Measurements from ENCODE around the gene PAQR7.

PAQR7 gene

DNA sequence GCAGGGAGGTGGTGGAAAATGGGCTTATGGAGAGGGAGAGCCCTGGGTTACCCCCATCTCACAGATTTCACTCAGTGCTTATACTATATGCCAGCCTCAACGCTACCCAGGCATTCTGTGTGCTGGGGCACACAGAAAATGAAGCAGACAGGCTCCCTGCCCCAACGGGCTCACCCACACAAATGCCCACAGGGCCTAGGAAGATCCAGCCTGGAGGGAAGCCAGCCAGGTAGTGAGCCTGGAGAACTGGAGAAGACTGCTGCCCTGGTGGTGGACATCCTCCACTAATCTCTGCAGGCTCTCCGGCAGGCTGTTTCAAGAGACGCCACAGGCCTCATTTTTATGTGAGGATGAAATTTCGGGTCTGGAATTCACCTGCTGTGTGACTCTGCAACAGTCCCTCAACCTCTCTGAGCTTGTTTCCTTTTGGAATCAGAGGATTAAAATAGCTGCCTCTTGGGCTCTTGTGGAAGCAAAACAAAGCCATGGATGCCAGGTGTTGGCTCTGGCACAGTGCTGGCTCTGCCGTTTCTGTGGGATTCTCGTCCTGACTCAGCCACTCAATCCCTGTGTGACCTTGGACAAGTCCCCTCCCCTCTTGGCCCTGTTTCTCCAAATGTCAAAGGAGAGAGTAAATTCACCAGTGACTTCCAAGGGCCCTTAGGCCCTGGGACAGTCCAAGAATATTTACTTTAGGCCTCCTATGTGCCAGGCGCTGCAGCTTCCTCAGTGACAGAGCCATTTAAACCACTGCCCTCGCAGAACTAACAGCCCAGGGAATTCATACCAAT lies 3.6 kb downstream of the PAQR7 start:
- DNase-seq: no peak

DNA sequence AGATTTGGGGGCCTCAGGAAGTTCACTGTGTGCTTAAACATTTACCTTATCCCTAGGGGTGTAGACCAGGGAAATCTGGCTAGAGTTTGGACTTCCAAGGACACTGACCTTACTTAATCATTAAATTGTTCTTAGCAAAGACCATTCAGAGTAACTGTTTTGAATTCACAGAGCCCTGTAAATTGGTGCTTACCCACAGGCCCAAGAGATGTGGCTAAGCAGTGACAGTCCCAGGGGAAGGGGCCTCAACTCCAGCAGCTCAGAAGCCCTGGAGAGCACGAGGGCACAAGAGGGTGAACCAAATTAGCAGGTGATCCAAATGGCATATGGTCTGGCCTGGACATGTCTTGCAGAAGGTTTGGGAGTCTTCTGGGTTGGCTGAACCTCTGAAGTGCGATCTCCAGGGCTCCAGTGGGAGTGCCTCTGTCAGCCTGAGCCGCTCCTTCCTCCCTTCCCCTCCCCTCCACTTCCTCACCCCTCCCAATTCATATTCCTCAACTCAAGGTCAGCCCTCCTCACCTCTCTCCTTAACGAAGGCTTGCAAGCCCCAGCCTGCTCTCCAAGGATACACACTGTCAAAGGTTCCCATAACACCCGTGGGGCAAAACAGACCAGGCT lies 4.3 kb downstream of the PAQR7 start:
- no peak for DNase-seq

DNA sequence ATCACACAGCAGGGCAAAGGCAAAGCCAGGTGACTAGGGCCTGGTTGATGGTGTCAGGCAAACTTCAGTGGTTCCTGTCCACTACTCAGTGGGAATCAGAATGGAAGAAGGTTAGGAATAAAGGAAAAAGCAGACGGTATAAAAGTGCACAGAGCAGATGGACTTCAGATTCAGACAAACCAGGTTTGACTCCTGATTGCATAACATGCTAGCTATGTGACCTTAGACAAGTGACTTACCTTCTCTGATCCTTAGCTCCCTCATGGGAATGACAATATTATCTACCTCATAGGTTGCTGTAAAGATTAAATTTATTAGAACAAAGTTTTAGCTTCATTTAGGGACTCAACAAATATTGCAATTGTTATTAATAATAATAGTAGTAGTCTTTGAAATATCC lies 4.9 kb downstream of the PAQR7 start:
- DNase-seq: no peak

DNA sequence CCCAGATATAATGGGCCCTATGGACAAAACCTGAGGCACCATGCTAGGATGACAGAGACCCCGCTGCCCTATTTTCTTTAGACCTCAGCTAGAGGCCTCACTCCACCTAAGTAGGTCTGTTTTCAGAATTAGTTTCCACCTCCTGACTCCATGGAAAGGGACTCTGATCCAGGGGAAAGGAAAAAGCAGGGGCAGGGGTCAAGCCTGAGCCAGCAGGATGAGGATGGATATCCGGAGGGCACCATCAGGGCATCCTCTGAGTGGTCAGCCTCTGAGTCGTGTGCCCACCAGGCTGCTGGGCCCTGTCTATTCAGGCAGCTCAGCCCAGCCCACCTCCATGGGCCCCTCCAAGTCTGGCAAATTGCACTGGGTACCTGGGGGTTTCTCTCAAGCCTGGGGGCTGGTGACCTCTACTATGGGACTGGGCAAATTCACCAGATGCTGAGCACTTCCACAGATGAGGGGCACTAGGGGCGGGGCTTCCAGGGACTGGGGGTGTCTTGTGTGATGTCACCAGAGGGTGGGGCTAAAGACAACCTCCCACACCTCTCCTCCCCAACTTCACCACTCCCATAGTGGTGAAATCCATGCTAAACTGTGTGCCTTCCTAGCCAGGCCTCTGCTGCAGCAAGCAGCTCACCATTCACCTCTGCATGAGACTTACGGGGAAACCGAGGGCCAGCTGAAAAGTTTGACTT lies 5.5 kb downstream of the PAQR7 start:
- no peak for DNase-seq

DNA sequence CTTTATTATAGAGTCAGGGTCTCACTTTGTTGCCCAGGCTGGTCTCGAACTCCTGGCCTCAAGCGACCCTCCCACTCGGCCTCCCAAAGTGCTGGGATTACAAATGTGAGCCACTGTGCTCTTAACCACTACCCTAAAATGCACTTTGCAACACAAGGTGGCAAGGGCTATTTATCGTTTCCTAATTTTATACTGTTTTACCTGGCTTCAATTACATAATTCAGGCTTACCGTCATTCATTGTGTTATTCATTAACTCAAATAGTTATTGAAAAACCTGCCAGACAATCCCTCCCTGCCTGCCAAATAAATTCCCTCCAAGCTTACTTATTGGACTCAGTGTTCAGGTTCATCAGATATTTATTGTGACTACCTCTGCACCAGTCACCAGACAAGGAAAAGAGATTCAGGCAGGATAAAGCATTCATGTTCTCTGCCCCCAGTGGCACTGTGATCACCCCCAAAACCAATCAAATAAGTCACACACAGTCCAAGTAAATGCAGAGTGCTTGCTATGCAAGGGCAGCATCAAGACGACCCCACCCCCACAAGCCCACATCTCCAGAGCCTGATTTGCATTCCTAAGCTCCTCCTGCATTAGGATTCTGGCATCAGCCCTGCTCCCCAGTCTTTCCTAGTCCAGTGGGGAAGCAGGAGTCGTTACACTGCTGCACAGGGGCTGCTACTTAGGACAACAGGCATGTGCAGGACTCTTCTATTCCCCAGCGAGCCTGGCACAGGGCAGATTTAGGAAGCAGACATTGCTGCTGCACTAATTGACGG lies 8.1 kb downstream of the PAQR7 start:
- no peak for DNase-seq

DNA sequence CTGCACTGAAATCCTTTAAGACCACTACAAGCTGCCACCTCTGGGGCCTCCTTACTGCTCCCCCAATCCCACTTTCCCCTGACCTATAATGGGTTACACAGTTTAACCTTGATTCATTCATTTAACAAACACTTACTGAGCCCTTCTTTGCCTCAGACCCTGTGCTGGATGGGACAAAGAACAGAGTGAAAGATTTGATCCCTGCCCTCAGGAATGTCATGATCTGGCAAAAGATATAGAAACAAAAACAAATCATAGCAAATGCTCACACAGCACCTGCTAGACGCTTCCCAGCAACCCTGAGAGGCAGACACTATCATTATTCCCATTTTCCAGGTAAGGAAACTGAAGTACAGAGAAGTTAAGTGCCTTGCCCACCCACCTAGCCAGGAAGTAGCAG lies 9.2 kb downstream of the PAQR7 start:
- no peak for DNase-seq

DNA sequence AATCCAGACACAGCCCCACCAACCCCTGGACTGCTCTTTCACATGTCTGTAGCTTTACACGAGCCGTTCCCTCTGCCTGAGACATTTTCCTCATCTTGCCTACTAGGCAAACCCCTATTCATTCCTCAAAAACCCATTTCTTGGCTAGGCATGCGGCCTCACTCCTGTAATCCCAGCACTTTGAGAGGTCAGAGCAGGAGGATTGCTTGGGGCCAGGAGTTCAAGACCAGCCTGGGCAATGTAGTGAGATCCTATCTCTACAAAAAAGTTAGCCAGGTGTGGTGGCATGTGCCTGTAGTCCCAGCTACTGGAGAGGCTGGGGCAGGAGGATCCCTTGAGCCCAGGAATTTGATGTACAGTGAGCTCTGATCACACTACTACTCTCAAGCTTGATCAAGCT lies 11.1 kb downstream of the PAQR7 start:
- DNase-seq: no peak

DNA sequence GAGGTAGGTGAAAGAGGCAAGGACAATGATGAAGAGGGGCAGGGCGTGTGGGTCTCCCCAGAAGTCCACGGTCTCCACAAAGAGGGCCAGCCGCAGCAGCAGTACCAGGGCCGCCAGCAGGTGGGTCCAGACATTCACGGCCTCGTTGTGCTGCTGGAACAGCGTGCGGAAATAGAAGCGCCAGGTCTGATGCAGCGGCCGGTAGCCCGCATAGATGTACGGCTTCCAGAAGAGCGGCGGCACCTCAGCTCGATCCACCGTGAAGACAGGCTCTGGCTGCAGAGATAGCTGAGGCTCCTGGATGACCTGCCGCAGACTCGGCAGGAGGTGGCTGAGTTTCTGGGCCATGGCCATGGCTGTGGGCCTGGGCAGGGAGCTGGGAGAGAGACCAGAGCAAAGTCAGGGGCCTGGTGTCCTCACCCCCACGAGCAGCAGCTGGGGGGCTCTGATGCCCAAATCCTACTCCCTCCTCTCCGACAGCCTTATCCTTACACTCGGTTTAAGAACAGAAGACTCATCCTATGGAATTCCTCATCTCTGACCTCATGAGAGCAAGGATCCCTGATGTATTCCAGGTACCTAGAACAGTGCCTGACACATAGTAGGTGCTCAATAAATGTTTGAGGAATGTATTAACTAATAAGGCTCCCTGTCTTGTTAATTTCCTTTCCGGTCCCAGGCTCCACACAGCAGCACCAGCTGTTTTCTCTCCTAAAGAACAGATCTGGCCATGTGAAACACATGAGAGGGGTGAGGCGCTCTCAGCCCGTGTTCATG lies 11.8 kb downstream of the PAQR7 start:
- no peak for DNase-seq

DNA sequence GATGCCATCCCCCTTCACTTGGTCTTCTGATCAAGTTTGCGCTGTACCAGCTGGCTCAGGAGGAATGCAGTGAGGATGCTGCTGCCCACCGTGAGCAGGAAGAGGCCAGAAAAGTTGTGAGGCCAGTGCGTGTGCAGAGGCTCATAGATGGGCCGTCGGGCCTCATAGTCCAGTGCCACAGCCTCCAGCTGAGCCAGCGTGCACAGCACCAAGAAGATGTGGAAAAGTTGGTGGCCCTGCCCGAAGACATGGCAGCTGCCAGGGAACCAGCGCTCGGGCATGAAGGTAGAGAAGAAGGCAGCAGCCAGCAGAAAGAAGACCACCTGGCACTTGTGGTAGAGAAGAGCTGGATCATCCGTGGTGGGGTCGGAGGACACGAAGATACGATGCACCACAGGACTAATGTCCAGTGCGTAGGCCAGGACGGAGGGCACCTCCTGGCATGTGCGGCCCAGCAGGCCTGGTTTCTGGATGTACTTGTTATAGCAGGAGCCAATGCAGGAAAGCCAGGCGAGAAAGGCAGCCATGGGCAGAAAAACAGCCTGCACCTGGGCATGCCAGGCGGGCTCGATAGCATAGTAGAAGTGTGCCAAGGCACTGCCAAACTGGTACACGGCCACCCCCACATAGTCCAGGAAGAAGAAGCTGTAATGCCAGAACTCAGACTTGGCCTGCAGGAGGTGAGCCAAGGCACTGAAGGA lies 12.6 kb downstream of the PAQR7 start:
- DNase-seq: no peak

DNA sequence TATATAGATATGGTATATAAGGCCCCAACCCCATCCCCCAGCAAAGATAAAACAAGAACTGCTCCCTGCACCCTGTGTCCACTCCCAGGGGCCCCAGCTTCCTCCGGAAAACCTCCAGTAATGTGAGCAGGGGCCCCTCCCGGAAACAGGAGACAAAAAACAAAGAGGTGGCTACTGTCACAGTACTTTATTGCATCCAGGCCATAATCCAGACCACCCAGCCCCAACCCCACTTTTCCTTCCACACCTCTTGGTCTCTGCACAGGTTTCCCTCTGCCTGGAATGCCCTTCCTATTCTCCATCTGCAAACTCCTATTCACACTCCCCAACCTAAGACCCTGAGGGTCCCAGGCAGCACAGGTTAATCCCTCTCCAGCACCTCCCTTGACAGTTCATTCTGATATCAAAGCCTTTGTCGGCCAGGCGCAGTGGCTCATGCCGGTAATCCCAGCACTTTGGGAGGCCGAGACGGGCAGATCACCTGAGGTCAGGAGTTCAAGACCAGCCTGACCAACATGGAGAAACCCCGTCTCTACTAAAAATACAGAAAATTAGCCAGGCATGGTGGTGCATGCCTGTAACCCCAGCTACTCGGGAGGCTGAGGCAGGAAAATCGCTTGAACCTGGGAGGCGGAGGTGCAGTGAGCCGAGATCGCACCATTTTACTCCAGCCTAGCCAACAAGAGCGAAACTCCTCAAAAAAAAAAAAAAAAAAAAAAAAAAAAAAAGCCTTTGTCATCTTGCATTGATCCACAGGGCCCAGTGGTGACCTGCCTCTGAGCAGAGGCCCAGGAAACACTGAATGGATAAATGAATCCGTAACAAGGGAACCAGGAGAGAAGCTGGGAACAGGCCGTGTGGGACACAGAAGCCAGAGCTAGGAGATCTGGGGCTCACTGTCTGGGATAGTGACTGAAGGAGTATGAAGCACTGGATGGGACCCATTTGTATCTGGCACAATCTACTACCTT lies 13.9 kb downstream of the PAQR7 start:
- no peak for DNase-seq

DNA sequence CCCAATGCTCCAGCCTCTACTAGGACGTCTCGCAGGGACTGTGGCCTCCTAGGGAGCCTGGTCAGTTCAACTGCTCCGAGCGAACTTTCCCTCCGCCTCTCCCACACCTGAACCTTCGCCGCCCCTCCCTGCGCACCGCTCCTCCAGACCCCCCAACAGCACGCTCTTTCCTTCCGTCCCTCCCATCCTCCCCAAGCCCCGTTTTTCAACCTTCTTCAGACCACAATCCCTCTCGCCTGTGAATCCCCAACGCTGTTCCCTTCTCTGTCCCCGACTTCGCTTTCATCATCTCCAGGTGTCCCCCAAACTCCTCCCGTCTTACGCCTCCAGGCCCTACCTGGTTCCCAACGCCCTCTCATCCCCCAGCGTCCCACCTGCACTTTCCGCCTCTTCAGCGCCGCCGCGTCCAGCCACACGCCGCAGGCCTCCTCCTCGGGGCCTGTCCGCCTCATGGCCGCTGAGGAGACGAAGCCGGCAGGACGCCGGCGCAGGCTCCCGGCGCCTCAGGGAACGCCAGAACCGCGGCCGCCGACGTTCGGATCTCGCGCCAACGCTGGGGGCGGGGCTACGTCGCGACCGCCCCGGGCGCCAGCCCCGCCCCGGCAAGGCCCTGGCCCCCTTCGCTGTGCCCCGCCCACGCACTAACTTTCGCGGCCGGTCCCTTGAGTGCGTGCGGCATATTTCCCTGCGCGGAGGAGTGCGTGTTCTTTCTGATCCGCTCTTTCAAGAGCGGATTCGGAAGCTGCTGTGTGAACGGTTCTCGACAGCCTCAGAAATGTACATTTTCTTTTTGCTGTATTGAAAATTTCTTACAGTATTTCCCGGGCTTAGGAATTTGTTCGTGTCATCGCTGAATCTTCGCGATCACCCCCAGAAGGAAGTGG lies 16.4 kb downstream of the PAQR7 start, which contains the start of gene AUNIP:
TSS of gene AUNIP (minus strand) at position 552 of the 884 bp plus-strand sequence. CDS start at position 452, 100 bp downstream.
- DNase-seq: peak; percentile 76 to 83 (median 80)

DNA sequence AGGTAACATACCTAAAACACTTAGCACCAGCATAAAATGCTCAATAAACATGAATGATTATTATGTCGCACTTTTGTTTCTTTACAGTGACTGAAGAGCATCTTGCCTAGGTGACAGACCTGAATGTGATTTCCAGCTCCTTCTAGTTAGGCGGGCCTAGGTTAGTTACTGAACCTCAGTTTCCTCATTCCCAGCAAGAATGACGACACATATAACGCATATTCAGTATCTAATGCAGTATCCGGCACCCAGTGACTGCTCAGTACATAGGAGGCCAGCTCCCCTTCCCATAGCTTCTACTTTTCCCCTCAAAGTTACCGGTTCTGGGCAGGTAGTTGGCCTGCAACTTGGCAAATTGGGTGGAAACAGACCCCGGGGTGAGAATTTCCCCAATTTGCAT lies 17.0 kb downstream of the PAQR7 start:
- no peak for DNase-seq

DNA sequence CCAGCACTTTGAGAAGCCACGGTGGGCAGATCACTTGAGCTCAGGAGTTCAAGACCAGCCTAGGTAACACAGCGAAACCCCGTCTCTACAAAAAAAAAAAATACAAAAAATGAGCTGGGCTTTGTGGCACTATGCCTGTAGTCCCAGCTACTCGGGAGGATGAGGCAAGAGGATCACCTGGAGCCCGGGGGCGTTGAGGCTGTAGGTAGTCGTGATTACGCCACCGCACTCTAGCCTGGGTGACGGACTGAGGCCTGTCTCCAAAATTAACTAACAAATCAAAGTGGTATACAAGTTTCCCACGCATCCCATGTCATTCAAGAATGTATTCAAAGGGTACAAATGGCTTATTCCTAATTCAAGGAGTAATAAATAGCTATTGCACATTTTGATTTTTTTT lies 18.7 kb downstream of the PAQR7 start:
- DNase-seq: no peak

DNA sequence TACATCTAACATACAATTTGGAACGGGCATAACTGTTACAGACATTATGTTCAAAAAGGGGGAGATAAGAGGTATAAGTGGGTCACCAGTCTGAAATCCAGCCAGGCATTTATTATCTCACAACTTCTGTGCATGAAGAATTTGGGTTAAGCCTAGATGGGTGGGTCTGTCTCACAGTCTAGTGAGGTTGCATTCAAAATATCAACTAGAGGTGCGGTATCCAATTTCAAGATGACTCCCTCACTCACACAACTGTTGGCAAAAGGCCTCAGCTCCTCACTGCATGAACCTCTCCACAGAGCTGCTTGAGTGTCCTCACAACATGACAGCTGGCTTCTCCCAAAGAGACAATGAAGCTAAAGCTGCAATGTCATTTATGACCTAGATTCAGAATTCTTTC lies 21.0 kb downstream of the PAQR7 start:
- no peak for DNase-seq

DNA sequence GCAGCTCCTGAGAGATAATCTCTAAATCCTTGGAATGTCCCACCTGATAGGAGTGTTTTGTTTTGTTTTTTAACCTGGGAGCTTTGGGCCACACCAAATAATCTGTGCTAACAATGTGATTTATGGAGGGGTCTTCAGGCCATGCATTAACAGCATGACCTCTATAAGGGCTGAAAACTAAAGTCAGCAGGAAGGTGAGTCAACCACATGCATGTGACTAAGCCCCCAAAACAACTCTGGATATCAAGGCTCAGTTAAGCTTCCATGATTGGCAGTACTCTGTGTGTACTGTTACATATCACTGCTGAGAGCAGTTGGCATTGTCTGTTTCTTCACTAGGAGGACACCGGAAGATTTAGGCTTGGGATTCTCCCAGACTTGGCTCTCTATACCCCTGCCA lies 27.0 kb downstream of the PAQR7 start:
- no peak for DNase-seq

DNA sequence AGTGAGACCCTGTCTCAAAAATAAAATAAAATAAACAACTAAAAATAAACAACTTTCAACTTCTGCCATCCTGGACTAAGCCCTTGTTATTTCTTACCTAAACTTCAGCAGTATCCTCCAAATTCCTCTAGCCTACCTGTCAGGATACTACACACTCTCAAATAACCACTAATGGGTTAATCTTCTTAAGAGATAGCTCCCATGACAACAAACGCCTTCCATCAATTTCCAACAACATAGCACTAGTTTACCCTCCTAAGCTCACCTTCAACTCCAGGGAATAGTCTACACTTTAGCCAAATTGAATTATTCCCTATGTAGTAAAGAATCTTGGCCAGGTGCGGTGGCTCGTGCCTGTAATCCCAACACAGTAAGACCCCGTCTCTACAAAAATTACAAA lies 27.6 kb downstream of the PAQR7 start:
- no peak for DNase-seq

DNA sequence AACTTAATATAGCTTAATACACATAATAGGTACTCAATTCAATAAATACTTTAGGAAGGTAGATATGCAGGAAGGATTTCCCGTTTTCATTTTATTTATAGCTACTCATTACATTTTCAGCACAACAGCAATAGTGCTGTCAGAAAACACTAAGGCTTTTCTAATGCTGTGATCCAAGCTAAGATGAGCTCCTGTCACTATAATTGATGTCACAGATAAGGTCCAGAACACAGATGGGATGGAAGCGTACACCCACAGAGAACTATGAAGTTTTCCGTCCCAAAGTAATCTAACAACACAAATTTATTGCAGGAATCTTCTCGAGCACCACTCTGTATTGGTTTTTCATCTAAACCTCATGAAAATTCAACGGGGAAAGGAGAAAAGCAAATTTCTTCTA lies 29.8 kb downstream of the PAQR7 start:
- no peak for DNase-seq

DNA sequence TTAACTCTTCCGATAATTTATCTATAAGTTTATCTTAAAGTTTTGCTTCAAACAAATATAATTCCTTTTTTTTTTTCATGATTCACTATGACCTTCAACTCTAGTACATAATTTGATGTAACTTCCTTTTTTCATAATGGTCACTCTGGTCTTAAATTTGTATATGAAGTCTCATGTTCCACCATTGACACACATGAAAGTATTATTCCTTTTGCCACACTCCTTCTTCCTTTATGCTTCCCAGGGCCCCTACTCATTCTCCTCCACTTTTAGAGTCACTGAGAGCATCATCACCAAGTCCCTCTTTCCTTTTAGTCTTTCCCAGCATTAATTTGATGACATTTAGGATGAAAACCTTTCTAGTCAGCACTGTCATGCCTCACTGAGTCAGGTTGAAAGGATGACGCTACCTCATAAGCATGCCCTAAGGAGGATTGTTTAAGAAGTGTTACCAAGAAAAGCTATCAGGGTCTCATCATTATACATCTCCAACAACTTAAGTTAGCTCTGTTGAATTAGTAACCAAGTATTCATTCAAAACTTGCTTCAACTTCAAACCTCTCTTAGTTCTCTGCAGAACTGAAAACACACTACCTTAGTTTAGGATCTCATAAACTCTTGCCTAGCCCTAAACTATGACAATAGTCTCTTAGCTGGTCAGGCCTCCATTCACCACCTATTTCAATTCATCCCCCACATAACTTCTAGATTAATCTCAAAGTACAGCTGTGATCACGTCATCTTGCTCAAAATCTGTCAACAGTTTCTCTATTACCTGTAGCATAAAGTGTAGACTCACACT lies 30.8 kb downstream of the PAQR7 start:
- no peak for DNase-seq

DNA sequence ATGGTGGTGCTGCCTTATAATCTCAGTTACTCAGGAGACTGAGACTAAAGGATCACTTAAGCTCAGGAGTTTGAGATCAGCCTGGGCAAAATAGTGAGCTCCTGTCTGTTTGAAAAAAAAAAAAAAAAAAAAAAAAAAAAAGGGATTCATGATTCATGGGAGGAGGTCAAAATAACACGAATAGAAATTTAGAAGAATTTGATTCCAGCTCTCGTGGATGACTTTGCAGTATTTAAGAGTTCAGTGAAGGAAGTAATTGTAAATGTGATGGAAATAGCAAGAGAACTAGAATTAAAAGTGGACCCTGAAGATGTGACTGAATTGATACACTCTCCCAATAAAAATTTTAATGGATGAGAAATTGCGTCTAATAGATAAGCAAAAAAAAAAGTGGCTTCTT lies 32.0 kb downstream of the PAQR7 start:
- no peak for DNase-seq

Data from activated CD4-positive, CD25-positive, alpha-beta regulatory T cell (primary cell).